ENCODE results near the gene PARD3B. TPM values are rescaled to one million over a fixed set of nuclear protein-coding genes. Genes with fewer than 3 reads are reported as not detected.

PARD3B gene
- total and polyA plus RNA-seq, 9 donors: 6.4 to 15.3 (median 7.5) TPM

DNA sequence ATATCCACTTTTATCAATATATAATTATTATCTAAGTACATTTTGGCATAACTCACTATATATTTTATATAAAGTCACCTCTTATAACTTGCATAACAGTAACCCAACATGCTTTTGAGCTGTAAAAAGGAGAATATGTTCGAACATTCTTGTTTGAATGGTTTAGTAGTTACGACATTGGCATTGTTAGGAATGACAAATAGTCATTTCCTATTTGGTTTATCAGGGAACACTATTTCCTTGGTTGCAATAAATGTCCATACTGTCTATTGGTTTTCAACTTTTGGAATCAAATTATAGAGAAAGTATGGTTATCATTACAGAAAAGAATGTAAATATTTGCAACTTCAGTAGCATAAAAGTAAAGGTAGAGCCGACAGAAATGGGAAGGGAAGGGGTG lies 124.1 kb downstream of the PARD3B start:
- no peak for DNase-seq
- no peaks in the 10 kb centered on the region for H3K9me3 ChIP-seq (replicated peaks; ENCODE audit: control insufficient read depth, low read depth, low read length)

DNA sequence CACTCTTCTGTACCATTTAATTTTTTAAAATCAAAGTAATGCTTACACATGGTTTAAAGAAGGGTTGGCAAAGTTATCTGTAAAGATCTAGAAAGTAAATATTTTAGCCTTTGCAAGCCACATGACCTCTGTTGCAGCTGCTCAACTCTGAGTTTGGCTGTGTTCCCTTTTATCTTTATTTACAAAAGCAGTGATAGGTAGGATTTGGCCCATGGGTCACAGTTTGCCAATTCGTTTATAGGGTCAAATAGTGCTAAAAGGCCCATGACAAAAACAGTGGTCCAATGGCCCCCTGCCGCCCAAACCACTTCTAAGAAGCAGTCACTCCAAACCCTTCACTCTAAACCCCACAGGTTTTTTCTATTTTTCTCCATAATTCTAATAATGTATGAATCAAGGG lies 124.8 kb downstream of the PARD3B start:
- Histone ChIP-seq H3K4me3 (ENCODE audit: low read length) (no peak overlapping the region), H3K9me3 (replicated peaks; ENCODE audit: control insufficient read depth, low read depth, low read length) (no peaks in the 10 kb centered on the region), H3K27me3 (ENCODE audit: control insufficient read depth, insufficient read depth, low read length) (no peaks in the 10 kb centered on the region), H3K4me1 (ENCODE audit: control insufficient read depth, insufficient read depth, low read length) (peaks cover 2% of the 10 kb centered on the region), H3K36me3 (ENCODE audit: control insufficient read depth, insufficient read depth, low read length) (no peaks in the 10 kb centered on the region), H3K27ac (ENCODE audit: low read length) (no peak overlapping the region)
- WGBS (ENCODE audit: insufficient coverage): no CpG with 5 or more reads among the region's 2 CpGs
- no peak for DNase-seq

More for the DNA sequence above, 124.1 kb downstream of the PARD3B start:
- Histone ChIP-seq H3K4me3 (ENCODE audit: low read length) (no peak overlapping the region), H3K27me3 (ENCODE audit: control insufficient read depth, insufficient read depth, low read length) (no peaks in the 10 kb centered on the region), H3K36me3 (ENCODE audit: control insufficient read depth, insufficient read depth, low read length) (no peaks in the 10 kb centered on the region), H3K27ac (ENCODE audit: low read length) (no peak overlapping the region), H3K4me1 (ENCODE audit: control insufficient read depth, insufficient read depth, low read length) (peaks cover 3% of the 10 kb centered on the region)
- WGBS (ENCODE audit: insufficient coverage): no CpG with 5 or more reads among the region's 3 CpGs

DNA sequence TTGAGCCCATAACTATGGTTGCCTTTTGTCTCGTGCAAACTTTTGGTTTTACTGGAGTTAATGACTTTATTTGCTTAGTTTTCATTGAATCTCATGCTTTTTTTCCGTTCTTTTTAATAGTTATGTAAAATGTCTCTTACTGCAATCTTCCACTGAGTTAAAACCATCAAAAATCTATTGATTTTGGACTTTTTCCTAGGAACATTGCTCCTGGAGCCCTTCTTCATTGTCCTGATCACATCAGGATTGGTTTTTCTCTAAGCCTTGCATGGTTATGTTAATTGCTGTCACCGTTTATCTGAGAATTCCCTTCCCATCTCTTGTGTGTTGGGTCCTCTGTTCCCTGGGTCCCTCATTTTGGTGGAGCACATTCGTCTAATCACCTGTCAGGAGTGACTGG lies 125.5 kb downstream of the PARD3B start:
- Histone ChIP-seq H3K4me3 (ENCODE audit: low read length) (no peak overlapping the region), H3K36me3 (ENCODE audit: control insufficient read depth, insufficient read depth, low read length) (no peaks in the 10 kb centered on the region), H3K4me1 (ENCODE audit: control insufficient read depth, insufficient read depth, low read length) (no peaks in the 10 kb centered on the region), H3K27me3 (ENCODE audit: control insufficient read depth, insufficient read depth, low read length) (no peaks in the 10 kb centered on the region), H3K9me3 (replicated peaks; ENCODE audit: control insufficient read depth, low read depth, low read length) (no peaks in the 10 kb centered on the region), H3K27ac (ENCODE audit: low read length) (no peak overlapping the region)
- no CpG with 5 or more reads among the region's 4 CpGs for WGBS (ENCODE audit: insufficient coverage)
- DNase-seq: no peak

DNA sequence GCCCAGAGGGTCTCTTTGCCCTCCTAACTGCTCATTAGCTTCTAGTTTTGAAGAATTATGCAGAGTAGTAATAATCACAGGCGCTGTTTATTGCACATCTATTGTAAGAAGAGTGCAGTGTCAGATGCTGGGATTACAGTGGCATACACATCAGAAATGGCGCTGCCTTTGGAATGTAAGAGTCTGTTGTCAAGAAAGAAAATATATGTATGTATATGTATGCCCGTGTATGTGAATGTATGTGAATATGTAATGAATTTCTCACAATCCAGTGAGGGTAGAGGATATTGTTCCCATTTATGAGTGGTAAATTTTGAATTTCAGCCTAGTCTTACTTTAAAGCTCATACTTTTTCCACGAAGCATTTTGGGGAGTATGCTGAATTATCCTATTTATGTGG lies 127.5 kb downstream of the PARD3B start:
- Histone ChIP-seq H3K27ac (ENCODE audit: low read length) (no peak overlapping the region), H3K36me3 (ENCODE audit: control insufficient read depth, insufficient read depth, low read length) (no peaks in the 10 kb centered on the region), H3K4me3 (ENCODE audit: low read length) (no peak overlapping the region), H3K4me1 (ENCODE audit: control insufficient read depth, insufficient read depth, low read length) (no peaks in the 10 kb centered on the region), H3K27me3 (ENCODE audit: control insufficient read depth, insufficient read depth, low read length) (no peaks in the 10 kb centered on the region), H3K9me3 (replicated peaks; ENCODE audit: control insufficient read depth, low read depth, low read length) (no peaks in the 10 kb centered on the region)
- WGBS (ENCODE audit: insufficient coverage): 50% methylated on average over 2 of the region's 4 CpGs
- DNase-seq: no peak

DNA sequence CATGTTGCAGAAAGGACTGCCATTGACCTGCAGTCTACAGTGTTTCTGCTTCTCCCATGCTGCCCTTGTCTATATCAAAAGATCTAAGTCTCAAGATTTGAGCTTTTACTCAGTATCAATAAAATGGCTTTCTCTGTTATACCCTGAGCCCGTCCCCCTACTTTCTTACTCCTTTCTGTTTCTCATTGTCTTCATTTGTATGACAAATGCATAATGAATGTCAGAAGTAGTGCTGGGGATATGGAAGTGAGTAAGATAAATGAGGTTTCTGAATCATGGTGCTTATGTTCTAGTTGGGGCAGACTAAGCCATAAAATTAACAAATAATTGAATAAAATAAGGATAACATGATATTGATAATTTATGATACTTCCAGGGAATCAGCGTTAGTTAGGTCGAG lies 128.6 kb downstream of the PARD3B start:
- no CpG with 5 or more reads among the region's 3 CpGs for WGBS (ENCODE audit: insufficient coverage)
- no peaks in the 10 kb centered on the region for H3K9me3 ChIP-seq (replicated peaks; ENCODE audit: control insufficient read depth, low read depth, low read length)
- no peak for DNase-seq

DNA sequence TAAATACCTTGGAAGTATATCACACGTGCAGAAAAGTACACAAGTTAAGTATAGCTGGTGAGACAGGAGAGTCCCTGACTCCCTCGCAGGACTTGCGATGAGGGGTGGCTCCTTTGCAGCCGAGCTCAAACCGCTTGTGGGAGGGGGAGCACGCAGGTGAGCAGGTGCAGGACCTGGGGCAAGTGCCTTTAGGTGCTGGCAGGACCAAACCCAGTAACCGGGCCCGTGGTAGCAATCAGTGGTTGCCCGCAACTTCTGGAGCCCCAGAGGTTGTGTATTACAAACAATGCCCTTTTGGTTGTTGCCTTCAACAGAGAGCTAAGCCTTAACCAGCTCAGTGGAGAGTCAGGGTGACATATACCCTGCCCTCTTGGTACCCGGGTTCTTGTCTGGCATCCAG lies 132.8 kb downstream of the PARD3B start:
- H3K4me3 ChIP-seq (ENCODE audit: low read length): no peak overlapping the region
- H3K36me3 ChIP-seq (ENCODE audit: control insufficient read depth, insufficient read depth, low read length): no peaks in the 10 kb centered on the region
- H3K27ac ChIP-seq (ENCODE audit: low read length): no peak overlapping the region
- peaks cover 3% of the 10 kb centered on the region for H3K4me1 ChIP-seq (ENCODE audit: control insufficient read depth, insufficient read depth, low read length)
- DNase-seq: no peak
- no peaks in the 10 kb centered on the region for H3K9me3 ChIP-seq (replicated peaks; ENCODE audit: control insufficient read depth, low read depth, low read length)
- no peaks in the 10 kb centered on the region for H3K27me3 ChIP-seq (ENCODE audit: control insufficient read depth, insufficient read depth, low read length)
- 89% methylated on average over 8 of the region's 10 CpGs for WGBS (ENCODE audit: insufficient coverage)

More for the DNA sequence above, 128.6 kb downstream of the PARD3B start:
- H3K27ac ChIP-seq (ENCODE audit: low read length): no peak overlapping the region
- no peak overlapping the region for H3K4me3 ChIP-seq (ENCODE audit: low read length)
- no peaks in the 10 kb centered on the region for H3K27me3 ChIP-seq (ENCODE audit: control insufficient read depth, insufficient read depth, low read length)
- H3K36me3 ChIP-seq (ENCODE audit: control insufficient read depth, insufficient read depth, low read length): no peaks in the 10 kb centered on the region
- no peaks in the 10 kb centered on the region for H3K4me1 ChIP-seq (ENCODE audit: control insufficient read depth, insufficient read depth, low read length)

DNA sequence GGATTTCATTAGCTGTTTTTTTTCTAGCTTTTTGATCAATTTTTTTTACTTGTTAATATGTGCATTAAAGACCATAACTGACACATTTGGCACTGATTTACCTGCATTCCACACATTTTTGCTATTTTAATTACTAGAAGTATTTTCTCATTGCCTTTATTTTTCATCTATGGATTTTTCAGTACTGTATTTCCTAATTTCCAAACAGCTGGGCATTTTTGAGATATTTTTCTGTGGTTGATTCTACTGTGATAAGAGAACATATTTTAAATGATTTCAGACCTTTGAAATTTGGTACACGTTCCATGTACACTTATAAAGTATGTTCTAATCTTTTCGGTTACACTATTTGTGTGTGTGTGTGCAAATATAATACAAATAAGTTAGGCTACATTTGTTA lies 135.3 kb downstream of the PARD3B start:
- no peaks in the 10 kb centered on the region for H3K27me3 ChIP-seq (ENCODE audit: control insufficient read depth, insufficient read depth, low read length)
- H3K4me1 ChIP-seq (ENCODE audit: control insufficient read depth, insufficient read depth, low read length): peaks cover 3% of the 10 kb centered on the region
- no CpG with 5 or more reads among the region's 2 CpGs for WGBS (ENCODE audit: insufficient coverage)
- no peaks in the 10 kb centered on the region for H3K9me3 ChIP-seq (replicated peaks; ENCODE audit: control insufficient read depth, low read depth, low read length)
- no peaks in the 10 kb centered on the region for H3K36me3 ChIP-seq (ENCODE audit: control insufficient read depth, insufficient read depth, low read length)
- no peak for DNase-seq
- H3K27ac ChIP-seq (ENCODE audit: low read length): no peak overlapping the region
- no peak overlapping the region for H3K4me3 ChIP-seq (ENCODE audit: low read length)

DNA sequence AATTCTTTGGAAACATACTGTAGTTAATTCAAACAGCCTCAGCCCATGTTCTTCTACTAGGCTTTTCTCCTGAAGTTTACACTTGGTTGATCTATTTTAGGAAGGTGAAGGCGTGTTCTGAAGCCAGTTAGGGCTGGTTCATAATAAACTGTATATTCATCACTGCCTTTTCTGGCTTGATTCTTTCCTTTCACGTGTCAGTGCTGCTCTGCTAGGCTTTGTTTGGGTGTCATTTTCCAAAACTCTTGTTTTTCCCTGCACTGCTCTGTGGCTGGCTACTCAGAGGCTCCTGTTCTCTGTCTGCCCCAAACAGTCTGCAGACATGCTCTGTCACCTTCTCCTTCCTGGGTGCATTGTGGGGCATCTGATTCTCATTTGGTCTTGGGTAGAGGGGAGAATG lies 136.1 kb downstream of the PARD3B start:
- Histone ChIP-seq H3K27ac (ENCODE audit: low read length) (no peak overlapping the region), H3K9me3 (replicated peaks; ENCODE audit: control insufficient read depth, low read depth, low read length) (no peaks in the 10 kb centered on the region), H3K27me3 (ENCODE audit: control insufficient read depth, insufficient read depth, low read length) (no peaks in the 10 kb centered on the region), H3K4me1 (ENCODE audit: control insufficient read depth, insufficient read depth, low read length) (peaks cover 3% of the 10 kb centered on the region), H3K36me3 (ENCODE audit: control insufficient read depth, insufficient read depth, low read length) (no peaks in the 10 kb centered on the region), H3K4me3 (ENCODE audit: low read length) (no peak overlapping the region)
- DNase-seq: peak; percentile 75
- 0% methylated on average over 1 of the region's 2 CpGs for WGBS (ENCODE audit: insufficient coverage)

DNA sequence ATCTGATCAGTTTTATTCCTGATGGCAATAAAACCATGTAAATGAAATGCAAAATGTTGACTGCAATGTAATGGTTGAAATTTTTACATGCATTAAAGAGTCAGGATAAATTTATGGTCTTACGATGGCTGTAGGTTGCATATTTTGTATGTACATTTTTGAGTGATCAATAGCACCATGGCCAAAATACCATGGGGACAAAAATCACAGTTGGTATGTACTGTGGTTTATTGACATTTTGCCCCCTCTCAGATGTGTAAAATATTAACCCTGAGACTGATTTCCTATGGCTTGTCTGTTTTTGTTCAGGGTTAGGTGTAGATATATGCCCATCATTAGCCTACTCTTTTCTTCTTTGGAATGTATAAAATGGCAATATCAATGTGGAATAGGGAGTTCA lies 138.1 kb downstream of the PARD3B start:
- Histone ChIP-seq H3K27ac (ENCODE audit: low read length) (no peak overlapping the region), H3K27me3 (ENCODE audit: control insufficient read depth, insufficient read depth, low read length) (no peaks in the 10 kb centered on the region), H3K4me1 (ENCODE audit: control insufficient read depth, insufficient read depth, low read length) (peaks cover 3% of the 10 kb centered on the region), H3K4me3 (ENCODE audit: low read length) (no peak overlapping the region), H3K9me3 (replicated peaks; ENCODE audit: control insufficient read depth, low read depth, low read length) (no peaks in the 10 kb centered on the region), H3K36me3 (ENCODE audit: control insufficient read depth, insufficient read depth, low read length) (no peaks in the 10 kb centered on the region)
- DNase-seq: no peak
- 100% methylated on average over 1 of the region's 1 CpG for WGBS (ENCODE audit: insufficient coverage)

DNA sequence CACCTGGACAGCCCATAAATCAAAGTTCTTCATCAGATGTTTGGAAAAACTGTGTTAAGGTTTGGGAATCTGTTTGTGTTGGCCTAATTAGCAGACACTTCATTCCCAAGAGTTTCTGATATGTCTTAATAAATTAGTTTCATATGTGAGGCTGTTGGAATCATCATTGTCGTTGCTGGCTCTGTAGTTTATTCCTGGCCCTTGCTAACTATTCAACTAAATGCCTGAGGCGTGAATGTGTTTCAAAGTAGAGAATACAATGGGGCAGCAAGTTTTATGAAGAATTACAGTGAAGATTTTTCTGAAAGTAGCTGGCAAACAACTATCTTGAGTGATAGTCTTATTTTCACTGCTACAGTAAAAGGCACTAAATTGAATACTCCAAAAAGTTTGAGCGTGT lies 141.1 kb downstream of the PARD3B start:
- no peak for DNase-seq
- H3K27ac ChIP-seq (ENCODE audit: low read length): no peak overlapping the region
- H3K4me1 ChIP-seq (ENCODE audit: control insufficient read depth, insufficient read depth, low read length): peaks cover 3% of the 10 kb centered on the region
- H3K9me3 ChIP-seq (replicated peaks; ENCODE audit: control insufficient read depth, low read depth, low read length): no peaks in the 10 kb centered on the region
- H3K4me3 ChIP-seq (ENCODE audit: low read length): no peak overlapping the region
- WGBS (ENCODE audit: insufficient coverage): no CpG with 5 or more reads among the region's 3 CpGs
- no peaks in the 10 kb centered on the region for H3K27me3 ChIP-seq (ENCODE audit: control insufficient read depth, insufficient read depth, low read length)
- no peaks in the 10 kb centered on the region for H3K36me3 ChIP-seq (ENCODE audit: control insufficient read depth, insufficient read depth, low read length)

DNA sequence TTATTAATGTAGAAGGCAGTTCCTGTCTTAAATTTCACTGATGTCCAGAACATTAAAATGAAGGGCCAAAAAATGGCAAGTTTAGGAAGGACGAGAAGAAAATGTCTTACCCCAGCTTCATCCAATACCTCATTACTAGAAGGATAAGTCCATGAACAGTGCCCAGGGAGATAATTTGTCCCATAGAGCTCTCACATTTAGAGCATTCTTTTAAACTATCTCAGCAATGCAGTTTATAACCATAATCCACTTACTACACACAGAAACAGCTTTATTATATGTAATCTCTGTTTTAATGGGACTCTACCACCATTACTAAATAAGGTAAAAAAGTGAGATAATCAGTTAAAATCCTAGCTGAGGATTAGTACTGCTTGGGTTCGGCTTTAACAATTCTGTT lies 142.5 kb downstream of the PARD3B start:
- H3K9me3 ChIP-seq (replicated peaks; ENCODE audit: control insufficient read depth, low read depth, low read length): no peaks in the 10 kb centered on the region
- no CpG with 5 or more reads among the region's 2 CpGs for WGBS (ENCODE audit: insufficient coverage)
- no peaks in the 10 kb centered on the region for H3K4me1 ChIP-seq (ENCODE audit: control insufficient read depth, insufficient read depth, low read length)
- no peak for DNase-seq
- no peak overlapping the region for H3K4me3 ChIP-seq (ENCODE audit: low read length)
- no peak overlapping the region for H3K27ac ChIP-seq (ENCODE audit: low read length)
- no peaks in the 10 kb centered on the region for H3K27me3 ChIP-seq (ENCODE audit: control insufficient read depth, insufficient read depth, low read length)
- H3K36me3 ChIP-seq (ENCODE audit: control insufficient read depth, insufficient read depth, low read length): no peaks in the 10 kb centered on the region
